MCF 10A (cell line): ENCODE data around the gene PRDM2. TPM values are rescaled to one million over a fixed set of nuclear protein-coding genes. Genes with fewer than 3 reads are reported as not detected.

Experiments used
- BruUV-seq: library from RNA; stranded (reverse); fragments of 400-500 nt; replicated peaks from 2 replicates; lab custom pipeline; 2021; lab: Mats Ljungman, UMichigan
- CTCF ChIA-PET: fragments of 300-600 bp; sonication (Branson Sonifier 250); formaldehyde crosslinking; extraction: SDS; loops from one replicate; lab custom pipeline; 2021; ENCODE audit warnings: antibody characterized with exemption, inconsistent platforms; lab: Yijun Ruan, JAX
- POLR2A ChIA-PET: fragments of 300-600, 350-650 bp; sonication (Branson Sonifier 250); formaldehyde crosslinking; extraction: SDS; loops from one replicate; lab custom pipeline; 2020; ENCODE audit warnings: antibody characterized with exemption, inconsistent platforms; lab: Yijun Ruan, JAX
- DNase-seq: peaks from one replicate; pipeline ENCODE4 v3.0.0-alpha.2; 2018; ENCODE audit not compliant: unreplicated experiment
- H3K27ac Mint-ChIP-seq: one replicate; pipeline ENCODE4 v1.8.0; 2022; ENCODE audit warnings: mild to moderate bottlenecking, low read depth, mixed read lengths; ENCODE audit not compliant: unreplicated experiment
- H3K27me3 Mint-ChIP-seq: one replicate; pipeline ENCODE4 v1.8.0; 2022; ENCODE audit warnings: mixed read lengths; ENCODE audit not compliant: insufficient read depth, unreplicated experiment
- H3K36me3 Mint-ChIP-seq: one replicate; pipeline ENCODE4 v1.8.0; 2022; ENCODE audit warnings: mild to moderate bottlenecking, moderate library complexity, mixed read lengths; ENCODE audit not compliant: insufficient read depth, unreplicated experiment
- H3K4me1 Mint-ChIP-seq: one replicate; pipeline ENCODE4 v1.8.0; 2022; ENCODE audit warnings: mixed read lengths; ENCODE audit not compliant: insufficient read depth, unreplicated experiment
- H3K4me3 Mint-ChIP-seq: one replicate; pipeline ENCODE4 v1.8.0; 2022; ENCODE audit warnings: mild to moderate bottlenecking, moderate library complexity, mixed read lengths; ENCODE audit not compliant: unreplicated experiment
- H3K9me3 Mint-ChIP-seq: one replicate; pipeline ENCODE4 v1.8.0; 2022; ENCODE audit warnings: mixed read lengths; ENCODE audit not compliant: unreplicated experiment
- intact Hi-C: fragments of 100-400 bp; cut with micrococcal nuclease; formaldehyde crosslinking; loops from 2 replicates; pipeline ENCODE4 v1.14.1; 2022
- total RNA-seq: library from RNA; stranded (reverse); gene quantifications from 2 replicates; pipeline ENCODE4 v1.2.3, GENCODE V29; 2022
- TF ChIP-seq, protein P1 (sequence below): fragments of 200-600 bp; IDR thresholded peaks from one replicate; pipeline ENCODE4 v1.8.0; 2022; ENCODE audit warnings: antibody characterized with exemption, mild to moderate bottlenecking; ENCODE audit not compliant: unreplicated experiment

PRDM2 gene
- total RNA-seq, 1 experiment from 2014 or later: 26.6 TPM

DNA sequence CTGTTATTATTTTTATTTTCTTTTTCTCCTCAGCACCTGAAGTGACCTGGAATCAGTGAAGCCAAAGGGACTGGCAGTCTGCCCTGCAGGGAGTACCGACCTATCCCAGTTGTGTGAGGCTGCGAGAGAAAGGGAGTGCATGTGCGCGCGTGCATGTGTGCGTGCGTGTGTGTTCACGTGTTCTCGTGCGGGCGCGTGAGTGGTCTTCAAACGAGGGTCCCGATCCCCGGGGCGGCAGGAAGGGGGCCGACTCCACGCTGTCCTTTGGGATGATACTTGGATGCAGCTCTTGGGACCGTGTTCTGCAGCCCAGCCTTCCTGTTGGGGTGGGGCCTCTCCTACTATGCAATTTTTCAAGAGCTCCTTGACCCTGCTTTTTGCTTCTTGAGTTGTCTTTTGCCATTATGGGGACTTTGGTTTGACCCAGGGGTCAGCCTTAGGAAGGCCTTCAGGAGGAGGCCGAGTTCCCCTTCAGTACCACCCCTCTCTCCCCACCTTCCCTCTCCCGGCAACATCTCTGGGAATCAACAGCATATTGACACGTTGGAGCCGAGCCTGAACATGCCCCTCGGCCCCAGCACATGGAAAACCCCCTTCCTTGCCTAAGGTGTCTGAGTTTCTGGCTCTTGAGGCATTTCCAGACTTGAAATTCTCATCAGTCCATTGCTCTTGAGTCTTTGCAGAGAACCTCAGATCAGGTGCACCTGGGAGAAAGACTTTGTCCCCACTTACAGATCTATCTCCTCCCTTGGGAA, 123.3 kb downstream of the PRDM2 start:
- POLR2A ChIA-PET: no interaction called here
- H3K27me3 Mint-ChIP-seq: no peaks in the 10 kb centered on the region

DNA sequence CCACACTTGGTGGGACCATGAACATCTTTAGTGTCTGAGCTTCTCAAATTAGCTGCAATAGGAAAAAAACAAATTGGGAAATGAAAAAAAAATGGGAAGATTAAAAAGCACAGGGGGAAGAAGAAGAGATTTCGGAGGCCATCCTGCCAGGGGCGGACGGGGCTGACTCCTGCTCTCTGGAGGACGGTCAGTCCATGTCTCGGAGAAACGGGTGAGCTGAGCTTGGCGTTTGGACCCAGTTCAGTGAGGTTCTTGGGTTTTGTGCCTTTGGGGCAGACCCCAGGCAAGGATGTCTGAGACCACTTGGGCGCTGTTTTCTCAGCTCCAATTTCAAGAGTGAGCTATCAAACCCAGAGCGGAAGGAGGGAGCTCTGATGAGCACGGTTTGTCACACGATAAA, 123.9 kb downstream of the PRDM2 start:
- H3K27me3 Mint-ChIP-seq: no peaks in the 10 kb centered on the region
- ChIA-PET CTCF (interaction anchor here (0.6 to 1.5 kb wide), 3 partner anchors 101 to 1793 kb away, joined by 3 to 7 read pairs (median 3); no protein-coding TSS in a partner anchor), POLR2A (no interaction called here)
- H3K27ac Mint-ChIP-seq: no peak overlapping the region
- no peaks in the 10 kb centered on the region for H3K9me3 Mint-ChIP-seq
- BruUV-seq: no TSS peak
- DNase-seq: no peak
- H3K36me3 Mint-ChIP-seq: peaks cover 3% of the 10 kb centered on the region
- TF ChIP-seq, protein P1, sequence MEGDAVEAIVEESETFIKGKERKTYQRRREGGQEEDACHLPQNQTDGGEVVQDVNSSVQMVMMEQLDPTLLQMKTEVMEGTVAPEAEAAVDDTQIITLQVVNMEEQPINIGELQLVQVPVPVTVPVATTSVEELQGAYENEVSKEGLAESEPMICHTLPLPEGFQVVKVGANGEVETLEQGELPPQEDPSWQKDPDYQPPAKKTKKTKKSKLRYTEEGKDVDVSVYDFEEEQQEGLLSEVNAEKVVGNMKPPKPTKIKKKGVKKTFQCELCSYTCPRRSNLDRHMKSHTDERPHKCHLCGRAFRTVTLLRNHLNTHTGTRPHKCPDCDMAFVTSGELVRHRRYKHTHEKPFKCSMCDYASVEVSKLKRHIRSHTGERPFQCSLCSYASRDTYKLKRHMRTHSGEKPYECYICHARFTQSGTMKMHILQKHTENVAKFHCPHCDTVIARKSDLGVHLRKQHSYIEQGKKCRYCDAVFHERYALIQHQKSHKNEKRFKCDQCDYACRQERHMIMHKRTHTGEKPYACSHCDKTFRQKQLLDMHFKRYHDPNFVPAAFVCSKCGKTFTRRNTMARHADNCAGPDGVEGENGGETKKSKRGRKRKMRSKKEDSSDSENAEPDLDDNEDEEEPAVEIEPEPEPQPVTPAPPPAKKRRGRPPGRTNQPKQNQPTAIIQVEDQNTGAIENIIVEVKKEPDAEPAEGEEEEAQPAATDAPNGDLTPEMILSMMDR: no peak
- no peak overlapping the region for H3K4me3 Mint-ChIP-seq
- no peaks in the 10 kb centered on the region for H3K4me1 Mint-ChIP-seq
- intact Hi-C loops: loop anchor here (10.0 kb wide), 1 partner anchor 359 kb away; no protein-coding TSS in a partner anchor

More for the DNA sequence above, 123.3 kb downstream of the PRDM2 start:
- H3K27ac Mint-ChIP-seq: no peak overlapping the region
- CTCF ChIA-PET: interaction anchor here (0.6 to 1.5 kb wide), 2 partner anchors 100 to 1792 kb away, joined by 3 to 7 read pairs; no protein-coding TSS in a partner anchor
- H3K9me3 Mint-ChIP-seq: no peaks in the 10 kb centered on the region
- intact Hi-C loops: loop anchor here (10.0 kb wide), 1 partner anchor 359 kb away; no protein-coding TSS in a partner anchor
- TF ChIP-seq, protein P1: no peak
- H3K4me1 Mint-ChIP-seq: no peaks in the 10 kb centered on the region
- BruUV-seq: no TSS peak
- H3K4me3 Mint-ChIP-seq: no peak overlapping the region
- no peak for DNase-seq
- H3K36me3 Mint-ChIP-seq: no peaks in the 10 kb centered on the region

DNA sequence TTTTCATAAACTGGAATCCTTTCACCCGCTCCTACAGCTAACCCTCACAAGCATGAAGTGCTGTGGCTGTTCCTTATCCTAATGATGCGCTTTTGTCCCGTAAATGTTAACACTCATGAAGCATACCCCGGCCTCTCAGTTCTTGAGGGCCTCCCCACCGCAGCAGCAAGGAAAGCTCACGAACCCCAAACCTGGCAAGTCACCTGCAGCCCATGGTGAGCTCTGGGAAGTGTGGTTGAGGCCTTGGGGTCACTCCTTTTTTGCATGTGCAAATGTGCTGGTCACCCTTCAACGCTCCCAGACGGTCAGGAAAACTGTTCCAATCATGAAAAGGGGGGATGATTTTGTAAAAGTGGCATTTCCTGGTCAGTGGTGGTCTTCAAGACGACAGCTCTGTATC, 124.6 kb downstream of the PRDM2 start:
- ChIA-PET CTCF (interaction anchor here (0.6 to 1.5 kb wide), 5 partner anchors 9 to 107 kb away, joined by 3 to 7 read pairs (median 3); no protein-coding TSS in a partner anchor), POLR2A (no interaction called here)
- Mint-ChIP-seq H3K27ac (no peak overlapping the region), H3K9me3 (no peaks in the 10 kb centered on the region), H3K27me3 (no peaks in the 10 kb centered on the region), H3K4me1 (no peaks in the 10 kb centered on the region), H3K36me3 (peaks cover 6% of the 10 kb centered on the region), H3K4me3 (no peak overlapping the region)
- no peak for DNase-seq
- BruUV-seq: no TSS peak
- intact Hi-C loops: loop anchor here (5.0 to 10.0 kb wide), 2 partner anchors 157 to 360 kb away; no protein-coding TSS in a partner anchor
- TF ChIP-seq, protein P1: no peak

DNA sequence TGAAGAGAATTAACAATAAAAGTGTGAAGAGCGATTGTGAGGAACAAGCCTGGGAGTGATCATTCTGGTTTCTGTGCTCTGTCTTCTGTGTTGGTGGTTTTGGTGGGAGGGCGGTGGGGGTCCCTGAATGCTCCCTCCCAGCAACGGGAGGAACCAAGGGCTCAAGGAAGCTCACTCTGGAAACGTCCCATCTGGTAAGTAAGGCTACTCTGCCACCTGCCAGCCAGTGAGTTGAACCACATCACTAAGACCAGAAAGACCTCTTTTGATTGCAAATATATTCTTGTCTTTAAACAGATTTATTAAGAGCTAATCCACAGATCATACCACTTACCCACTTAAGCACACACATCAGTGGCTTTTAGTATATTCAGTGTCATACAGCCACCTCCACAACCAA, 125.0 kb downstream of the PRDM2 start:
- ChIA-PET POLR2A (no interaction called here), CTCF (interaction anchor here (0.6 to 1.5 kb wide), 4 partner anchors 10 to 102 kb away, joined by 3 to 7 read pairs (median 4); no protein-coding TSS in a partner anchor)
- no peak for DNase-seq
- H3K27me3 Mint-ChIP-seq: no peaks in the 10 kb centered on the region
- H3K4me3 Mint-ChIP-seq: no peak overlapping the region
- intact Hi-C loops: loop anchor here (5.0 to 10.0 kb wide), 2 partner anchors 158 to 360 kb away; no protein-coding TSS in a partner anchor
- H3K36me3 Mint-ChIP-seq: peaks cover 6% of the 10 kb centered on the region
- TF ChIP-seq, protein P1: no peak
- H3K27ac Mint-ChIP-seq: no peak overlapping the region
- no peaks in the 10 kb centered on the region for H3K4me1 Mint-ChIP-seq
- BruUV-seq: no TSS peak
- no peaks in the 10 kb centered on the region for H3K9me3 Mint-ChIP-seq
